ENCODE data around the gene MGA.

Gene MGA

GRCh38 chr15:41689834-41690233 is 29.6 kb downstream of the MGA start:
- TF ChIP-seq CTCF (IDR thresholded peaks at IDR 0.05; ENCODE audit: borderline replicate concordance, insufficient read depth, low read depth, low read length), result no peak

GRCh38 chr15:41690636-41691035 is 30.4 kb downstream of the MGA start:
- TF ChIP-seq CTCF (IDR thresholded peaks at IDR 0.05; ENCODE audit: borderline replicate concordance, insufficient read depth, low read depth, low read length), result no peak
- H3K4me3 ChIP-seq (ENCODE audit: low read depth, low read length), result no peak overlapping the region

More at GRCh38 chr15:41689834-41690233, 29.6 kb downstream of the MGA start:
- no peak overlapping the region for H3K4me3 ChIP-seq (ENCODE audit: low read depth, low read length)

- no peak for TF ChIP-seq CTCF (IDR thresholded peaks at IDR 0.05; ENCODE audit: borderline replicate concordance, insufficient read depth, low read depth, low read length)
- no peak overlapping the region for H3K4me3 ChIP-seq (ENCODE audit: low read depth, low read length)
These were observed 31.3 kb downstream of the MGA start for GRCh38 chr15:41691471-41691870.

GRCh38 chr15:41692049-41692448 is 31.8 kb downstream of the MGA start:
- TF ChIP-seq CTCF (IDR thresholded peaks at IDR 0.05; ENCODE audit: borderline replicate concordance, insufficient read depth, low read depth, low read length), result no peak
- H3K4me3 ChIP-seq (ENCODE audit: low read depth, low read length), result no peak overlapping the region

- TF ChIP-seq CTCF (IDR thresholded peaks at IDR 0.05; ENCODE audit: borderline replicate concordance, insufficient read depth, low read depth, low read length), result no peak
- no peak overlapping the region for H3K4me3 ChIP-seq (ENCODE audit: low read depth, low read length)
These were observed 33.6 kb downstream of the MGA start for GRCh38 chr15:41693757-41694156.

- H3K4me3 ChIP-seq (ENCODE audit: low read depth, low read length), result no peak overlapping the region
- TF ChIP-seq CTCF (IDR thresholded peaks at IDR 0.05; ENCODE audit: borderline replicate concordance, insufficient read depth, low read depth, low read length), result peak; percentile 28; the same call in 1 of the 2 replicates
These were observed 35.7 kb downstream of the MGA start for GRCh38 chr15:41695750-41696436.

- H3K4me3 ChIP-seq (ENCODE audit: low read depth, low read length), result no peak overlapping the region
- TF ChIP-seq CTCF (IDR thresholded peaks at IDR 0.05; ENCODE audit: borderline replicate concordance, insufficient read depth, low read depth, low read length), result no peak
These were observed 38.6 kb downstream of the MGA start for GRCh38 chr15:41698779-41699178.

Data from GM12875 (cell line).